HepG2 (cell line): ENCODE data around the gene COPZ1. TPM values are rescaled to one million over a fixed set of nuclear protein-coding genes. Genes with fewer than 3 reads are reported as not detected.
A peak's percentile ranks its signal among the peaks of the same experiment; 100 is the strongest.

ENCODE experiments used
- ATAC-seq: fragments of 200-7000 bp; cut with Tn5 transposase; 3 replicates; pipeline ENCODE4 v1.9.1; 2020; ENCODE audit warnings: mild to moderate bottlenecking, moderate library complexity
- BruUV-seq: library from RNA; stranded (reverse); fragments of 400-500 nt; replicated peaks from 2 replicates; lab custom pipeline; 2021; lab: Mats Ljungman, UMichigan
- CTCF ChIA-PET: fragments of 300-600 bp; formaldehyde crosslinking; extraction: SDS; loops from one replicate; lab custom pipeline; 2021; ENCODE audit warnings: low total read pairs, inconsistent platforms, low intra/inter-chr PET ratio; lab: Yijun Ruan, JAX
- POLR2A ChIA-PET: fragments of 350-600 bp; sonication (Branson Sonifier 250); formaldehyde crosslinking; loops from one replicate; lab custom pipeline; 2020; ENCODE audit warnings: antibody characterized with exemption, inconsistent platforms; lab: Yijun Ruan, JAX
- DNase-seq: peaks from one replicate; pipeline ENCODE4 v3.0.0-alpha.2; 2015; ENCODE audit warnings: low spot score
- FAIRE-seq: peaks from 3 replicates; lab custom pipeline; 2011; peaks lifted over from hg19 to GRCh38; lab: Jason Lieb, UNC
- H2AFZ ChIP-seq: one replicate; pipeline ENCODE4 v1.6.1; 2011; ENCODE audit warnings: low read length, inconsistent platforms
- H3K27ac ChIP-seq: fragments of 300-600 bp; 3 replicates; pipeline ENCODE4 v1.8.0; 2011; ENCODE audit warnings: mixed run types, mild to moderate bottlenecking, mixed read lengths, low read length, inconsistent platforms; ENCODE audit not compliant: insufficient read depth; ENCODE audit errors: extremely low read length
- H3K27me3 ChIP-seq, 2 experiments: fragments of 200-600 bp in 1 of 2; 2 replicates in 1 of 2; 3 replicates in 1 of 2; pipeline versions ENCODE4 v1.6.0 to v1.8.0; 2011; ENCODE audit warnings: low read length in 2 of 2, mild to moderate bottlenecking in 2 of 2, moderate library complexity in 2 of 2, inconsistent platforms in 1 of 2; ENCODE audit not compliant: insufficient read depth in 2 of 2, control insufficient read depth in 1 of 2
- H3K36me3 ChIP-seq, 2 experiments: fragments of 200-600 bp in 1 of 2; replicated peaks in 1 of 2; 2 replicates in 1 of 2; 3 replicates in 1 of 2; pipeline versions ENCODE4 v1.5.1 to v1.8.0; 2011; ENCODE audit warnings: low read length in 2 of 2, inconsistent platforms in 1 of 2; ENCODE audit not compliant: insufficient read depth in 2 of 2, control insufficient read depth in 1 of 2
- H3K4me1 ChIP-seq: 2 replicates; pipeline ENCODE4 v1.5.1; 2012; ENCODE audit warnings: low read length, inconsistent platforms; ENCODE audit not compliant: insufficient read depth
- H3K4me2 ChIP-seq: 2 replicates; pipeline ENCODE4 v1.6.0; 2011; ENCODE audit warnings: low read depth, low read length, inconsistent platforms
- H3K4me3 ChIP-seq, 3 experiments: fragments of 200-600 bp in 1 of 3; sonication (generic), shearing (Covaris generic) in 1 of 3; replicated peaks in 1 of 3; 2 replicates each; pipeline ENCODE4 v1.5.1; 2011 to 2016; ENCODE audit warnings: low read length in 3 of 3, inconsistent platforms in 2 of 3, low read depth in 2 of 3, mild to moderate bottlenecking in 2 of 3, control low read depth in 1 of 3, mixed read lengths in 1 of 3; ENCODE audit not compliant: insufficient read depth in 1 of 3
- H3K79me2 ChIP-seq: one replicate; pipeline ENCODE4 v1.6.1; 2011; ENCODE audit warnings: low read length, inconsistent platforms; ENCODE audit not compliant: insufficient read depth
- H3K9ac ChIP-seq: 2 replicates; pipeline ENCODE4 v1.6.0; 2011; ENCODE audit warnings: mild to moderate bottlenecking, low read depth, low read length, inconsistent platforms; ENCODE audit not compliant: insufficient read depth
- H3K9me3 ChIP-seq: 2 replicates; pipeline ENCODE4 v1.5.1; 2012; ENCODE audit warnings: mild to moderate bottlenecking, low read length
- H4K20me1 ChIP-seq: 2 replicates; pipeline ENCODE4 v1.6.0; 2011; ENCODE audit warnings: inconsistent platforms, mild to moderate bottlenecking, low read length, moderate library complexity; ENCODE audit not compliant: insufficient read depth
- DMAP1 ChIP-seq: IDR thresholded peaks from 2 replicates; pipeline ENCODE4 v1.6.1; 2016
- GATA4 ChIP-seq: sonication (generic); IDR thresholded peaks from 2 replicates; pipeline ENCODE4 v1.6.1; 2016; ENCODE audit warnings: antibody characterized with exemption, low read depth, borderline replicate concordance
- HNRNPK ChIP-seq: fragments of 200-400 bp; formaldehyde crosslinking; IDR thresholded peaks from 2 replicates; pipeline ENCODE4 v1.6.1; 2018; ENCODE audit warnings: low read length, low read depth, moderate library complexity, mild to moderate bottlenecking; ENCODE audit not compliant: poor library complexity, severe bottlenecking
- NFYB ChIP-seq: sonication (generic); formaldehyde crosslinking; IDR thresholded peaks from 2 replicates; pipeline ENCODE4 v1.4.0; 2020; ENCODE audit warnings: missing genetic modification reagents
- NR2F6 ChIP-seq, 2 experiments: IDR thresholded peaks; 2 replicates each; pipeline ENCODE4 v1.6.1; 2016; ENCODE audit warnings: antibody characterized with exemption in 1 of 2, mild to moderate bottlenecking in 1 of 2
- SP4 ChIP-seq: sonication (generic); formaldehyde crosslinking; IDR thresholded peaks from 2 replicates; pipeline ENCODE4 v1.8.1; 2023; ENCODE audit warnings: mild to moderate bottlenecking, missing genetic modification reagents
- ZNF672 ChIP-seq: sonication (generic); formaldehyde crosslinking; IDR thresholded peaks from 2 replicates; pipeline ENCODE4 v1.8.1; 2022; ENCODE audit warnings: missing genetic modification reagents
- ZNF777 ChIP-seq: sonication (generic); formaldehyde crosslinking; IDR thresholded peaks from 2 replicates; pipeline ENCODE4 v1.4.0; 2020; ENCODE audit warnings: missing genetic modification reagents
- WGBS: methylation state at CpG from one replicate; pipeline ENCODE4 v1.1.6; 2017; ENCODE audit warnings: low lambda C conversion rate; 5-methylcytosine and 5-hydroxymethylcytosine counted together
- in situ Hi-C: cut with HindIII; loops from 2 replicates; pipeline ENCODE4 v1.10.0; 2017; ENCODE audit warnings: low pct_unique_long_range_greater_than_20kb; ENCODE audit not compliant: extremely low pct_ligation_motif_present
- intact Hi-C: fragments of 100-400 bp; cut with micrococcal nuclease; formaldehyde crosslinking; loops from one replicate; pipeline ENCODE4 v1.10.0; 2022; ENCODE audit not compliant: unreplicated experiment
- polyA plus RNA-seq, 8 experiments: library from polyadenylated mRNA; depleted of rRNA in 3 of 8; stranded (reverse) in 7 of 8; unstranded in 1 of 8; fragments of >200 nt; fragmentation: Illumina TruSeq in 4 of 8; extraction: Trizol in 4 of 8; gene quantifications; 2 replicates each; pipeline versions ENCODE4 v1.2.1 to v1.2.3, GENCODE V29; 2011 to 2016; ENCODE audit warnings: low read depth in 4 of 8, missing spikeins in 1 of 8, mixed read lengths in 1 of 8; ENCODE audit not compliant: insufficient read depth in 1 of 8
- total RNA-seq, 5 experiments: library from RNA; depleted of rRNA; stranded (reverse); fragments of >200 nt; fragmentation: Illumina TruSeq; extraction: Trizol; gene quantifications; 2 replicates each; pipeline ENCODE4 v1.2.3, GENCODE V29; 2016; ENCODE audit warnings: low read depth in 1 of 5
- TF ChIP-seq, protein P1 (sequence below): sonication (generic); formaldehyde crosslinking; IDR thresholded peaks from 2 replicates; pipeline ENCODE4 v1.4.0; 2020; ENCODE audit warnings: missing genetic modification reagents
- TF ChIP-seq, protein P2 (sequence below): sonication (generic); formaldehyde crosslinking; IDR thresholded peaks from 2 replicates; pipeline ENCODE4 v1.4.0; 2020; ENCODE audit warnings: mild to moderate bottlenecking, missing genetic modification reagents
- TF ChIP-seq, protein P3 (sequence below): sonication (generic); formaldehyde crosslinking; IDR thresholded peaks from 2 replicates; pipeline ENCODE4 v1.4.0; 2020; ENCODE audit warnings: missing genetic modification reagents, borderline replicate concordance

The COPZ1 gene
- total and polyA plus RNA-seq, 2 of the 13 experiments (the other 11 are each of a cell fraction or from before 2014, with no cell fraction given) = 125 to 184 TPM

DNA sequence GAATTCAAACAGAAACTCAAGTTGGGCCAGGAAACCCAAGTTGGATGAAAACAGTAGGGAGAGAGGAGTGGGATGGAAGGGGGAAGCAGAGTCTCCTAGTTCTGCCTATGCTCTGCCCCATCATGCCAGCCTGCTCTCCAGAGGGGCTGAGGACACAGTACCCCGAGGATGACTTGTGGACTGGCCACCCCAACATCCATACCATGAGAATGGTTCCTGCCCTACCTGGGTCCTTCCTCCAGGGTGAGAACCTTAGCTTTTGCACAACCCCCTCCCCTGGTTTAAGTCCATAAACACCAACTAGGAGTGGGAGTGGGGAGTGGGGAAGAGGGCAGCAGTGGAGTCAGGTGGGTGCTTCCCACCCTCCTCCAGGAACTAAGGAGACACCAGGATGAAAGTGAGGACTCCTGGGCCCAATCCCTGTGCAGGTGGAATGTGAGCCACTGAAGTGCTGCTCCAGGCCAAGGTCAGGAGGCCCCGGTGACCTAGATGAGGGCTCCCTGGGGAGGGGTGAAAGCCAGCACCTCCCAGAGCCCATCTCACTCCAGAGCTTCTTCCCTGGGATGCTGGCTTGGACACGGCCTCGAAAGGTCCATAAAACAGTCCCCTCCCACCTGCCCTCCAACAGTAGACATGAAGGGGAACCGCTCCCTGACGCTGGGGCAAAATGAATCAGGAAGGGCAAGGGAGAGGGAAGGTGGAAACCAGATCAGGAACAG lies 53.0 kb downstream of the COPZ1 start (continued):
- TF ChIP-seq, protein P1, sequence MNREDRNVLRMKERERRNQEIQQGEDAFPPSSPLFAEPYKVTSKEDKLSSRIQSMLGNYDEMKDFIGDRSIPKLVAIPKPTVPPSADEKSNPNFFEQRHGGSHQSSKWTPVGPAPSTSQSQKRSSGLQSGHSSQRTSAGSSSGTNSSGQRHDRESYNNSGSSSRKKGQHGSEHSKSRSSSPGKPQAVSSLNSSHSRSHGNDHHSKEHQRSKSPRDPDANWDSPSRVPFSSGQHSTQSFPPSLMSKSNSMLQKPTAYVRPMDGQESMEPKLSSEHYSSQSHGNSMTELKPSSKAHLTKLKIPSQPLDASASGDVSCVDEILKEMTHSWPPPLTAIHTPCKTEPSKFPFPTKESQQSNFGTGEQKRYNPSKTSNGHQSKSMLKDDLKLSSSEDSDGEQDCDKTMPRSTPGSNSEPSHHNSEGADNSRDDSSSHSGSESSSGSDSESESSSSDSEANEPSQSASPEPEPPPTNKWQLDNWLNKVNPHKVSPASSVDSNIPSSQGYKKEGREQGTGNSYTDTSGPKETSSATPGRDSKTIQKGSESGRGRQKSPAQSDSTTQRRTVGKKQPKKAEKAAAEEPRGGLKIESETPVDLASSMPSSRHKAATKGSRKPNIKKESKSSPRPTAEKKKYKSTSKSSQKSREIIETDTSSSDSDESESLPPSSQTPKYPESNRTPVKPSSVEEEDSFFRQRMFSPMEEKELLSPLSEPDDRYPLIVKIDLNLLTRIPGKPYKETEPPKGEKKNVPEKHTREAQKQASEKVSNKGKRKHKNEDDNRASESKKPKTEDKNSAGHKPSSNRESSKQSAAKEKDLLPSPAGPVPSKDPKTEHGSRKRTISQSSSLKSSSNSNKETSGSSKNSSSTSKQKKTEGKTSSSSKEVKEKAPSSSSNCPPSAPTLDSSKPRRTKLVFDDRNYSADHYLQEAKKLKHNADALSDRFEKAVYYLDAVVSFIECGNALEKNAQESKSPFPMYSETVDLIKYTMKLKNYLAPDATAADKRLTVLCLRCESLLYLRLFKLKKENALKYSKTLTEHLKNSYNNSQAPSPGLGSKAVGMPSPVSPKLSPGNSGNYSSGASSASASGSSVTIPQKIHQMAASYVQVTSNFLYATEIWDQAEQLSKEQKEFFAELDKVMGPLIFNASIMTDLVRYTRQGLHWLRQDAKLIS (CRISPR knock-in tag) = no peak
- TF ChIP-seq NR2F6 (IDR thresholded peaks at IDR 0.05) (peak; percentile 55), NR2F6 (CRISPR knock-in tag; IDR thresholded peaks at IDR 0.05) (peak; percentile 27; the same call in 1 of the 2 replicates)

DNA sequence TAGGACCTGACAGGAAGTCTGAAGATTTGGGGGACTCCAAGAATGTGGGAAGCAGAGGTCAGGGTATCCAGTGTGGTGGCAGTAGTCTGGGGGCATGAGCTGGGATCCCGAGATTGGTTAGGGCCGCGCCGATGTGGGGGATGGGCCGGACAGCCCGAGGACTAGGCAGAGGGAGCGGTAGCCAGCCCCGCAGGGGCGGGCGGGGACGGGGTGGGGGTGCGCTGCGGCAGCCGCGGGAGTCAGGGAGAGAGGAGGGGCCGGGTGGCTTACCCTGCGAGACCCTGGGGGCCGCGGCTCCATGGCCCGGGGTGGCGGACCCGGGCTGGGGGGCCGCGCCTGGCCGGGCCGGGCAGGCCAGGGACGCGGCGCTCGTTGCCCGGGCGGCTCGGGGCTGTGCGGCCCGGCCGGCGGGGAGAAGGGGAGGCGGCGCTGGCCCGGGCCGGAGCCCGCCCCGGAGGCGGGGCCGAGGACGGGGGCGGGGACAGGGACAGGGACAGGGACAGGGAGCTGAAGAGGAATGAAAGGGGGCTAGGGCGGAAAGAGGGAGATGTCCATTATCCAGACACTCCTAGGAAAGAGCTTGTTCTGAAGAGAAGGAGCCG lies 54.0 kb downstream of the COPZ1 start:
- Histone ChIP-seq H3K4me1 (peaks cover 19% of the 10 kb centered on the region), H3K27me3 (peaks cover 0 to 16% of the 10 kb centered on the region in 2 experiments; a peak in 2 of 5 replicates), H4K20me1 (no peaks in the 10 kb centered on the region), H3K9ac (peak overlapping the region; percentile 17; the same call in 1 of the 2 replicates), H2AFZ (no peak overlapping the region), H3K9me3 (no peaks in the 10 kb centered on the region), H3K36me3 (no peaks in the 10 kb centered on the region), H3K27ac (no peak overlapping the region), H3K79me2 (no peaks in the 10 kb centered on the region), H3K4me3 (peak overlapping the region; percentile 44 to 71 (median 55)), H3K4me2 (peak overlapping the region; percentile 100)
- ChIA-PET CTCF (interaction anchor here (0.8 to 2.4 kb wide), 7 partner anchors 9 to 164 kb away, joined by 3 to 27 read pairs (median 6); no protein-coding TSS in a partner anchor), POLR2A (interaction anchor here (0.7 to 1.4 kb wide), 3 partner anchors 9 to 99 kb away, joined by 4 to 7 read pairs (median 5); partner anchors contain the start of genes CBX5 and HNRNPA1)
- FAIRE-seq (no peak), DNase-seq (peak; percentile 29), ATAC-seq (peak; percentile 92)
- in situ Hi-C loops = loop anchor here (10.0 kb wide), 1 partner anchor 384 kb away; no protein-coding TSS in a partner anchor
- intact Hi-C loops = no loop called here
- WGBS = 3% methylated on average over 23 of the region's 49 CpGs
- no TSS peak for BruUV-seq
- TF ChIP-seq SP4 (CRISPR knock-in tag) (no peak), ZNF672 (CRISPR knock-in tag) (0 out of 2 replicates have a peak, but pooled peaks have one; percentile 41), HNRNPK (peak; percentile 9), NFYB (CRISPR knock-in tag) (no peak), ZNF777 (CRISPR knock-in tag) (peak; percentile 47; the same call in 1 of the 2 replicates), GATA4 (no peak), DMAP1 (0 out of 2 replicates have a peak, but pooled peaks have one; percentile 3)
- TF ChIP-seq, protein P2, sequence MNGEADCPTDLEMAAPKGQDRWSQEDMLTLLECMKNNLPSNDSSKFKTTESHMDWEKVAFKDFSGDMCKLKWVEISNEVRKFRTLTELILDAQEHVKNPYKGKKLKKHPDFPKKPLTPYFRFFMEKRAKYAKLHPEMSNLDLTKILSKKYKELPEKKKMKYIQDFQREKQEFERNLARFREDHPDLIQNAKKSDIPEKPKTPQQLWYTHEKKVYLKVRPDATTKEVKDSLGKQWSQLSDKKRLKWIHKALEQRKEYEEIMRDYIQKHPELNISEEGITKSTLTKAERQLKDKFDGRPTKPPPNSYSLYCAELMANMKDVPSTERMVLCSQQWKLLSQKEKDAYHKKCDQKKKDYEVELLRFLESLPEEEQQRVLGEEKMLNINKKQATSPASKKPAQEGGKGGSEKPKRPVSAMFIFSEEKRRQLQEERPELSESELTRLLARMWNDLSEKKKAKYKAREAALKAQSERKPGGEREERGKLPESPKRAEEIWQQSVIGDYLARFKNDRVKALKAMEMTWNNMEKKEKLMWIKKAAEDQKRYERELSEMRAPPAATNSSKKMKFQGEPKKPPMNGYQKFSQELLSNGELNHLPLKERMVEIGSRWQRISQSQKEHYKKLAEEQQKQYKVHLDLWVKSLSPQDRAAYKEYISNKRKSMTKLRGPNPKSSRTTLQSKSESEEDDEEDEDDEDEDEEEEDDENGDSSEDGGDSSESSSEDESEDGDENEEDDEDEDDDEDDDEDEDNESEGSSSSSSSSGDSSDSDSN = 0 out of 2 replicates have a peak, but pooled peaks have one; percentile 5
- TF ChIP-seq, protein P3, sequence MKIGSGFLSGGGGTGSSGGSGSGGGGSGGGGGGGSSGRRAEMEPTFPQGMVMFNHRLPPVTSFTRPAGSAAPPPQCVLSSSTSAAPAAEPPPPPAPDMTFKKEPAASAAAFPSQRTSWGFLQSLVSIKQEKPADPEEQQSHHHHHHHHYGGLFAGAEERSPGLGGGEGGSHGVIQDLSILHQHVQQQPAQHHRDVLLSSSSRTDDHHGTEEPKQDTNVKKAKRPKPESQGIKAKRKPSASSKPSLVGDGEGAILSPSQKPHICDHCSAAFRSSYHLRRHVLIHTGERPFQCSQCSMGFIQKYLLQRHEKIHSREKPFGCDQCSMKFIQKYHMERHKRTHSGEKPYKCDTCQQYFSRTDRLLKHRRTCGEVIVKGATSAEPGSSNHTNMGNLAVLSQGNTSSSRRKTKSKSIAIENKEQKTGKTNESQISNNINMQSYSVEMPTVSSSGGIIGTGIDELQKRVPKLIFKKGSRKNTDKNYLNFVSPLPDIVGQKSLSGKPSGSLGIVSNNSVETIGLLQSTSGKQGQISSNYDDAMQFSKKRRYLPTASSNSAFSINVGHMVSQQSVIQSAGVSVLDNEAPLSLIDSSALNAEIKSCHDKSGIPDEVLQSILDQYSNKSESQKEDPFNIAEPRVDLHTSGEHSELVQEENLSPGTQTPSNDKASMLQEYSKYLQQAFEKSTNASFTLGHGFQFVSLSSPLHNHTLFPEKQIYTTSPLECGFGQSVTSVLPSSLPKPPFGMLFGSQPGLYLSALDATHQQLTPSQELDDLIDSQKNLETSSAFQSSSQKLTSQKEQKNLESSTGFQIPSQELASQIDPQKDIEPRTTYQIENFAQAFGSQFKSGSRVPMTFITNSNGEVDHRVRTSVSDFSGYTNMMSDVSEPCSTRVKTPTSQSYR = peak; percentile 38; the same call in 1 of the 2 replicates
